ENCODE measurements around the gene ARSI.

GRCh38 chr5:150342583-150342982 lies 39.9 kb upstream of the ARSI start:
- TF ChIP-seq FOXA1 (IDR thresholded peaks at IDR 0.05) (no peak), FOXK2 (IDR thresholded peaks at IDR 0.05) (no peak), SUZ12 (IDR thresholded peaks at IDR 0.05) (no peak), PKNOX1 (IDR thresholded peaks at IDR 0.05) (no peak), SP1 (IDR thresholded peaks at IDR 0.05) (no peak)
